GM23338 (cell line): ENCODE data around the gene C6orf47. TPM values are rescaled to one million over a fixed set of nuclear protein-coding genes. Genes with fewer than 3 reads are reported as not detected.

ENCODE experiments used
- ATAC-seq: fragments of 200-7000 bp; cut with Tn5 transposase; 3 replicates; pipeline ENCODE4 v1.9.1; 2020
- DNase-seq: peaks from one replicate; pipeline ENCODE4 v3.0.0-alpha.2; 2015; ENCODE audit warnings: low spot score
- H2AFZ ChIP-seq: fragments of 200-600 bp; sonication (generic); 2 replicates; pipeline ENCODE4 v1.8.0; 2016; ENCODE audit warnings: antibody characterized with exemption, mild to moderate bottlenecking, moderate library complexity
- H3F3A ChIP-seq: fragments of 200-600 bp; sonication (generic); replicated peaks from 2 replicates; pipeline ENCODE4 v1.8.0; 2017; ENCODE audit warnings: antibody characterized with exemption, mixed run types, low read depth
- H3K27ac ChIP-seq: fragments of 200-600 bp; sonication (generic); 2 replicates; pipeline ENCODE4 v1.6.1; 2016; ENCODE audit warnings: low read depth
- H3K27me3 ChIP-seq: fragments of 200-600 bp; sonication (generic); 2 replicates; pipeline ENCODE4 v1.8.0; 2016; ENCODE audit warnings: mild to moderate bottlenecking, mixed run types, moderate library complexity; ENCODE audit not compliant: insufficient read depth
- H3K36me3 ChIP-seq: fragments of 200-600 bp; sonication (generic); 2 replicates; pipeline ENCODE4 v1.8.0; 2016; ENCODE audit warnings: mild to moderate bottlenecking; ENCODE audit not compliant: insufficient read depth
- H3K4me1 ChIP-seq: fragments of 200-600 bp; sonication (generic); 2 replicates; pipeline ENCODE4 v1.8.0; 2016; ENCODE audit warnings: mild to moderate bottlenecking, moderate library complexity; ENCODE audit not compliant: insufficient read depth
- H3K4me2 ChIP-seq: fragments of 200-600 bp; sonication (generic); 2 replicates; pipeline ENCODE4 v1.7.1; 2017; ENCODE audit warnings: mixed run types
- H3K4me3 ChIP-seq: fragments of 200-600 bp; sonication (generic); 2 replicates; pipeline ENCODE4 v1.6.1; 2016; ENCODE audit warnings: mixed run types
- H3K79me2 ChIP-seq: fragments of 200-600 bp; sonication (generic); replicated peaks from 2 replicates; pipeline ENCODE4 v1.8.0; 2017; ENCODE audit warnings: mild to moderate bottlenecking; ENCODE audit not compliant: insufficient read depth
- H3K9me2 ChIP-seq: fragments of 200-600 bp; sonication (generic); 2 replicates; pipeline ENCODE4 v1.8.0; 2017; ENCODE audit not compliant: insufficient read depth
- H4K20me1 ChIP-seq: fragments of 200-600 bp; sonication (generic); replicated peaks from 2 replicates; pipeline ENCODE4 v1.8.0; 2017; ENCODE audit warnings: mild to moderate bottlenecking; ENCODE audit not compliant: insufficient read depth
- H3K27ac Mint-ChIP-seq: 2 replicates; pipeline ENCODE4 v1.8.0; 2020; ENCODE audit warnings: inconsistent platforms, mild to moderate bottlenecking, moderate library complexity, mixed read lengths
- H3K27me3 Mint-ChIP-seq: 3 replicates; pipeline ENCODE4 v1.8.0; 2022; ENCODE audit warnings: low read depth, mild to moderate bottlenecking, moderate library complexity, mixed read lengths, inconsistent platforms; ENCODE audit not compliant: insufficient read depth, poor library complexity
- H3K36me3 Mint-ChIP-seq: 3 replicates; pipeline ENCODE4 v1.8.0; 2021; ENCODE audit warnings: low read depth, mild to moderate bottlenecking, inconsistent platforms, moderate library complexity, mixed read lengths
- H3K4me1 Mint-ChIP-seq: 3 replicates; pipeline ENCODE4 v1.8.0; 2020; ENCODE audit warnings: mild to moderate bottlenecking, inconsistent platforms, mixed read lengths
- H3K4me3 Mint-ChIP-seq: 3 replicates; pipeline ENCODE4 v1.8.0; 2021; ENCODE audit warnings: moderate library complexity, mild to moderate bottlenecking, inconsistent platforms, mixed read lengths
- H3K9me3 Mint-ChIP-seq: 3 replicates; pipeline ENCODE4 v1.8.0; 2020; ENCODE audit warnings: moderate library complexity, mild to moderate bottlenecking, inconsistent platforms, mixed read lengths
- CREB1 ChIP-seq: fragments of 250-450 bp; sonication (Bioruptor Pico); IDR thresholded peaks from 2 replicates; pipeline ENCODE4 v1.5.0; 2020; ENCODE audit warnings: low read depth, mild to moderate bottlenecking, moderate library complexity
- CTCF ChIP-seq, 2 experiments: fragments of 200-600 bp in 1 of 2; sonication (generic) in 1 of 2; conservative IDR thresholded peaks; 2 replicates each; pipeline versions ENCODE4 v1.5.1 to v1.6.1; 2016 to 2017; ENCODE audit warnings: antibody characterized with exemption in 2 of 2, low read depth in 2 of 2, mild to moderate bottlenecking in 2 of 2, moderate library complexity in 1 of 2
- ETS1 ChIP-seq: IDR thresholded peaks from 2 replicates; pipeline ENCODE4 v1.6.1; 2016; ENCODE audit warnings: antibody characterized with exemption
- EZH2 ChIP-seq: fragments of 200-600 bp; sonication (generic); IDR thresholded peaks from one replicate; pipeline ENCODE4 v1.8.0; 2017; ENCODE audit warnings: antibody characterized with exemption, mild to moderate bottlenecking, low read depth; ENCODE audit not compliant: unreplicated experiment
- EZH2phosphoT487 ChIP-seq: fragments of 200-600 bp; sonication (generic); IDR thresholded peaks from one replicate; pipeline ENCODE4 v1.8.1; 2018; ENCODE audit warnings: antibody characterized with exemption; ENCODE audit not compliant: unreplicated experiment
- JUNB ChIP-seq: IDR thresholded peaks from one replicate; pipeline ENCODE4 v1.6.1; 2016; ENCODE audit warnings: antibody characterized with exemption; ENCODE audit not compliant: unreplicated experiment
- NANOG ChIP-seq: IDR thresholded peaks from 2 replicates; pipeline ENCODE4 v1.6.1; 2016; ENCODE audit warnings: antibody characterized with exemption, borderline replicate concordance
- POLR2AphosphoS5 ChIP-seq: IDR thresholded peaks from 2 replicates; pipeline ENCODE4 v1.6.1; 2016; ENCODE audit warnings: antibody characterized with exemption, low read depth
- REST ChIP-seq: IDR thresholded peaks from one replicate; pipeline ENCODE4 v1.6.1; 2018; ENCODE audit warnings: antibody characterized with exemption; ENCODE audit not compliant: unreplicated experiment
- STAT1 ChIP-seq: IDR thresholded peaks from one replicate; pipeline ENCODE4 v1.6.1; 2016; ENCODE audit warnings: antibody characterized with exemption; ENCODE audit not compliant: unreplicated experiment
- ZNF114 ChIP-seq: fragments of 250-450 bp; sonication (Bioruptor Pico); IDR thresholded peaks from 2 replicates; pipeline ENCODE4 v1.5.0; 2020; ENCODE audit warnings: mild to moderate bottlenecking, moderate library complexity
- ZNF331 ChIP-seq: fragments of 250-450 bp; sonication (Bioruptor Pico); IDR thresholded peaks from 2 replicates; pipeline ENCODE4 v1.5.0; 2020; ENCODE audit warnings: low read depth, mild to moderate bottlenecking, moderate library complexity
- ZNF462 ChIP-seq: fragments of 250-450 bp; sonication (Bioruptor Pico); IDR thresholded peaks from 2 replicates; pipeline ENCODE4 v1.5.0; 2020; ENCODE audit warnings: mild to moderate bottlenecking, moderate library complexity
- polyA plus RNA-seq: library from polyadenylated mRNA; unstranded; fragments of >200 nt; fragmentation: Nextera tagmentation; extraction: Ambion mirVana; gene quantifications from 2 replicates; pipeline ENCODE4 v1.2.1, GENCODE V29; 2016
- total RNA-seq: library from RNA; depleted of rRNA; stranded (reverse); fragments of >200 nt; shearing (Covaris generic); gene quantifications from 2 replicates; pipeline ENCODE4 v1.2.3, GENCODE V29; 2014

Gene C6orf47
- total and polyA plus RNA-seq, 2 experiments from 2014 or later: 9.4 to 12.8 TPM

- ATAC-seq (no peak), DNase-seq (no peak)
- peaks cover 12% of the 10 kb centered on the region for H4K20me1 ChIP-seq
- H3K4me3 Mint-ChIP-seq: peak overlapping the region; percentile 93
- H3K79me2 ChIP-seq: peaks cover 46% of the 10 kb centered on the region
- no peaks in the 10 kb centered on the region for H3K27me3 ChIP-seq
- H3F3A ChIP-seq: peaks cover 18% of the 10 kb centered on the region; the same call in 1 of the 2 replicates
- H3K36me3 Mint-ChIP-seq: peaks cover 85% of the 10 kb centered on the region
- no peak overlapping the region for H2AFZ ChIP-seq
- peaks cover 14% of the 10 kb centered on the region for H3K27me3 Mint-ChIP-seq
- H3K4me1 ChIP-seq: peaks cover 16% of the 10 kb centered on the region
- no peak for TF ChIP-seq EZH2
- TF ChIP-seq POLR2AphosphoS5: no peak
- no peak for TF ChIP-seq STAT1
- no peak for TF ChIP-seq JUNB
- no peak for TF ChIP-seq NANOG
- no peak for TF ChIP-seq EZH2phosphoT487
- TF ChIP-seq REST: no peak
- TF ChIP-seq ETS1: no peak
- TF ChIP-seq ZNF331 (CRISPR knock-in tag): no peak
- no peak for TF ChIP-seq CTCF (conservative IDR thresholded peaks at IDR 0.05; ENCODE audit: low read depth in 2 of 2)
- no peak for TF ChIP-seq ZNF114 (CRISPR knock-in tag)
- no peak for TF ChIP-seq ZNF462
- TF ChIP-seq CREB1 (CRISPR knock-in tag): no peak
- peak overlapping the region; percentile 98 for H3K27ac Mint-ChIP-seq
- H3K4me3 ChIP-seq: peak overlapping the region; percentile 97
- H3K9me2 ChIP-seq: no peaks in the 10 kb centered on the region
- peaks cover 44% of the 10 kb centered on the region for H3K36me3 ChIP-seq
- no peaks in the 10 kb centered on the region; the same call in 2 of the 3 replicates for H3K9me3 Mint-ChIP-seq
- H3K27ac ChIP-seq: no peak overlapping the region
- H3K4me1 Mint-ChIP-seq: peaks cover 30% of the 10 kb centered on the region
- peak overlapping the region; percentile 98 for H3K4me2 ChIP-seq
Measured at GRCh38 chr6:31666337-31666965, 5.9 kb upstream of the C6orf47 start.
